ENCODE measurements around the gene OR2AG1.
"Not testable (repeated sequence)": the region's sequence is repeated elsewhere in the genome, so short reads cannot be mapped to it uniquely, and the experiment has no call there.

OR2AG1 gene

DNA sequence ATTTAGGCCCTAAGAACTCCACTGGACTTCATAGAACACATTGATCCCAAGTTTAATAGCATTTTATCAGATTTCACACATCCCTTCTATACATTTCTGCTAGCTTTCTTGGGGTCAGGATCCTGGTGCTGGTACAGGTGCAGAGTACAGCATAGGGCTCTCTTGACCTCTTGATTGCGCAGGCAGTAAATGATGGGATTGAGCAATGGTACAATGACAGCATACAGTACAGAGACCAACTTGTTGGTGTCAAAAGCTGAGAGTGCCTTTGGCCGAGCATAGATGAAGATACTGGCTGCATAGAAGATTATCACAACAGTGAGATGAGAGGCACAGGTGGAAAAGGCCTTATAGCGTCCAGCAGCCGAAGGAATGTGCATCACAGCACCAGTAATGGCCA is 11.8 kb downstream of the OR2AG1 start:
- no peak for DNase-seq

DNA sequence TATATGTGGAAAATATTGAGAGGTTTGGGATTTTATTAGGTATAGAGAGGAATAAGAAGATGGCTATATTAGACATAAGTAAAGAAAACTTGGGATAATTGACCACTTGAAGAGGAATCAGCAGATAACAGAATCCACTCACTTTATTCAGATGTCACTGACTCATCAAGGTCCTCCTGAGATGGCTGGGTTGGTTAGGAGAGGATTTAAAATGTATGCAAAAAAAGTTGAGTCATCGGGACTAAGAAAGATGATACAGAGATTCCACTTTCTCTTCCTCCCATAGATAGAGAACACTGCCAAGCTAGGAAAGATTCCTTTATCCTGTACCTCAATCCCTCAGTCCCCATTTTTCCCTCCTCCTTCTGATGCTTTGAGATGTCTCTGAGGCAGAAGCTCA is 16.6 kb downstream of the OR2AG1 start, which contains the start of gene OR6A2:
Gene OR6A2 (minus strand): TSS at position 288 of the 400 bp plus-strand sequence. CDS start 3,981 bp downstream, outside the sequence.
- DNase-seq: no peak

DNA sequence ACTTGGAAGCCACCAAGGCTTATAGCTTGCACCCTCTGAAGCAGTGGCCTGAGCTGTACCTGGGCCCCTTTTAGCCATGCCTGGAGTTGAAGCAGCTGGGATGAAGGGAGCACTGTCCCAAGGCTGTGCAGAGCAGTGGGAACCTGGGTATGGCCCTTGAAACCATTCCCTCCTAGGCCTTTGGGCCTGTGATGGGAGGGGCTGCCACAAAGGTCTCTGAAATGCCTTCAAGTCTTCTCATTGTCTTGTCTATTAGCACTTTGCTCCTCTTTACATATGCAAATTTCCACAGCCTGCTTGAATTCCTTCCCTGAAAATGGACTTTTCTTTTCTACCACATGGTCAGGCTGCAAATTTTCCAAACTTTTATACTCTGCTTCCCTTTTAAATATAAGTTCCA is 18.3 kb downstream of the OR2AG1 start:
- not testable (repeated sequence) for DNase-seq

GRCh38 chr11:6812390-6813005 is 29.7 kb downstream of the OR2AG1 start:
- DNase-seq: peak; percentile 8

DNA sequence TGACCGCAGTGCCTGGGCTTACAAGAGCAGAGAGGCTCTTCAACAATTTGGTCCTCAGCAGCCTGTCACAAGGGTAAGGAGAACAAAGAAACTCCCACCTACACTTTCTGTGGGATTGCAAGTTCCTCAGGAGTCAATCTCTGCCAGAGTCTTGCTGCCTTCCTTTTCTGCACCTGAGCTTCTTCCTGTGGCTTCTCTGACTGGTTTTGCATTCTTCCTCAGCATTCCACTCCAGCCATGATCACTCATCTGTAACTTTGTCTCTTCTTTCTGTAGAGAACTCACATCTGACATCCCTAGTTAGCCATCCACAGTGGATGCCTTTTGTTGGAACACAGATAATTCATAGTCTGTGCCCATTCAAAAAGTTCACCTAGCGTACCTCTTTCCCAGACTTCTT is 30.8 kb downstream of the OR2AG1 start:
- no peak for DNase-seq

GRCh38 chr11:6817694-6818093 is 34.9 kb downstream of the OR2AG1 start:
- DNase-seq: no peak

- no peak for DNase-seq
Measured at GRCh38 chr11:6818967-6819366, 36.1 kb downstream of the OR2AG1 start.

GRCh38 chr11:6824136-6824823 is 41.5 kb downstream of the OR2AG1 start:
- DNase-seq: no peak

- DNase-seq: no peak
Measured at GRCh38 chr11:6825231-6825744, 42.5 kb downstream of the OR2AG1 start.

GRCh38 chr11:6828103-6828502 is 45.3 kb downstream of the OR2AG1 start:
- DNase-seq: no peak

DNA sequence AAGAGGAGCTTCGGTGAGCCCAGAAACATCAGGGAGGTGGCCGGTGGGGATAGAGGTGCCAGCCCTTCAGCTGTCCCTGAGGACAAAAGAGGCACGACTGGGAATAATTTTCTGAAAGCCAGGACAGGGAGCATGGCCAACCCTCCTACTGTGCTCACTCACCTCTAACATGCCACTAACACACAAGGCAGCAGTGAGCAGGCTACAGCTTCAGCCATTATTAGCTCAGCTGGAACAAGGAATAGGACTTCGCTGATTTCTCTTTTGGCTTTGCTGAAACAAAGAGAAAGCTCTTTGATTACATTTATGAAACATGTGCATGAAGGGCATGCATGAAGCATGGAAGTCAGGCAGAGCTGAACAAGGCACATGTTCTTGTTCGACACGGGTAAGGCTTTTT is 50.5 kb downstream of the OR2AG1 start:
- no peak for DNase-seq

DNA sequence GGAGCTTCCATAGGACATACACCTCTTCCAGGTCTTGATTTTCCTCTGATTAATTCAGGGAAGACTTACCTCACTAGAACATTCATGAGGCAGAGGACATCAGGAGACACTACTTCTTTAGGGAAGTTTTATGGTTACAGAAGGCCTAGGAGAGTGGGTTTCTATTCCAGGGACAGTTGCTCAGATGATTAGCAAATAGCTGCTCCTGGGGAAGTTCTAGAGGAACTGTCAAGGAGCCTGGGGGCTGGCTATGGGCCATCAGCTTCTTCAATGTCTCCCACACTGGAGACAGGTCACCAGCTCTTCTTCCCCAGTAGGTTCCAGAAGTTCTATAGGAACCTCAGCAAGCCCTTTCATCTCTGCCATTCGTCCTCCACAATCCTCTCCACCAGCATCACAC is 51.2 kb downstream of the OR2AG1 start:
- DNase-seq: no peak
